HG02642 (cell line): ENCODE results near the gene TIPARP.
A peak's percentile ranks its signal among the peaks of the same experiment; 100 is the strongest.

ENCODE experiments used
- ATAC-seq: cut with Tn5 transposase; IDR thresholded peaks from one replicate; pipeline ENCODE4 v1.9.1; 2021; ENCODE audit warnings: mild to moderate bottlenecking; ENCODE audit not compliant: unreplicated experiment, poor library complexity

The TIPARP gene

DNA sequence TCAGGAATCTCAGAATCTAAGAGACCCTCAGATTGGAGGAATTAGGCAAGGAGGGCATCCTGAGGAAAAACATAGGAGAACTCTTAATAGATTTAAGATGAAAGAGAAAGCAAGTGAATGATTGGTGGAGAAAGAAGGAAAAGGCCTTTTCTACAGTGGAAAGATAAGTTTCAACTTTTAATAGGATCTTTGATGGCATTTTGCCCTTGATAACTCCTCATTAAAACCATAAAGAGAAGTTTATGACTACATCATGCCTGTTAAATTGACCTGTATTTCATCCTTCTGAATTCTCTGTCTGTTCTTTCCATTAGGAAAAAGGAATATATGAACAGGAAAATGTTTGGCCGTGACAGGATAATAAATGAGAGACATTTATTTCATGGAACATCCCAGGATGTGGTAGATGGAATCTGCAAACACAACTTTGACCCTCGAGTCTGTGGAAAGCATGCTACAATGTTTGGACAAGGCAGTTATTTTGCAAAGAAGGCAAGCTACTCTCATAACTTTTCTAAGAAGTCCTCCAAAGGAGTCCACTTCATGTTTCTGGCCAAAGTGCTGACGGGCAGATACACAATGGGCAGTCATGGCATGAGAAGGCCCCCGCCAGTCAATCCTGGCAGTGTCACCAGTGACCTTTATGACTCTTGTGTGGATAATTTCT, 30.1 kb downstream of the TIPARP start:
- no peak for ATAC-seq

DNA sequence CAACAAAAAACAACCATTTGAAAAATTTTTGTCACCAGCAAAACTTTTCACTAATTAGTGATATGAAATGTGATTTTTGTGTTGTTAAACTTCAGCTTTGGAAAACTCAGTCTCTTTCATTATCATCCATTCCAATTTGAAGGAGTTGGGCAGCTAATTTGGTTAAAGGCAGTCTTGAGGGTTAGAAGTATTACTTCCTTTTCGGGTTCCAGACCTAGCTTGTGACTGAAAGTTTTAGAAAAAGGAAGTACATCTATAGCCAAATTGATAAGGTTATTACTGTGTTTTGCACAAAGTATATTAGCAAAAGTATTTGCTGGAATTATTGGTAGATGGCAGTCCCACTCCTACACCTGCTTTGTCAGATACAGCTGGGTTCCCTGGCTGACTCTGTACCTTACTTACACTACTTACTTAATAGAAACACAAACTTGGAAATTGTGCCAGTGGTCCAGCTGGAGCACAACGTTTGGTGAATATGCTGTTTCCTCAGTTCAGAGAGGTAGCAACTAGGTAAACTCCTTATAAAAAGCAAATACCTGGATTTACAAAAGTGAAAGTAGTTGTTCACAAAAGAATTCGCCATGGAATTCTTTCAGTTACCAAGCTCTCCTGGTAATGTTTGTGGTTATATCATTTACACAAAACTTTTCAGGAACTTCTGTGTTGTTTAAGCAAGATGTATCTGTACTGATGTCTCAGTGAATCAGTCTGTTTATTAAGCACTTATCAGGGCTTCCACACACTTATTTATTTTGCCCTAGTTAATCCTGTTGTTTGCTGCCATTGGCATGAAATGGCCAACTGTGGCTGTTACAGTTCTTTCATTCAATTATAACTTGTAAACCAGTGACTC, 31.6 kb downstream of the TIPARP start:
- ATAC-seq: peak; percentile 61

DNA sequence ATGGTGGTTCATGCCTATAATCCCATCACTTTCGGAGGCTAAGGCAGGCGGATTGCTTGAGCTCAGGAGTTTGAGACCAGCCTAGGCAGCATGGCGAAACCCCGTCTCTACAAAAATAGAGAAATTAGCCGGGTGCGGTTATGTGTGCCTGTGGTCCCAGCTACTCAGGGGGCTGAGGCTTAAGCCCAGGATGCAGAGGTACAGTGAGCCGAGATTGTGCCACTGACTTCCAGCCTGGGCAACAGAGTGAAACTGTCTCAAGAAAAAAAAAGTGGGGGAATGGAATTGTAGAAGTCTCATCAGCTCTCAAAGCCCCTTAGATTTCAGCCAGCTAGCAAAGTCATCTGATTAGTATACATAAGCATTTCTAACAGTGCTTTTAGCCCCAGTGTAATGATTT, 33.2 kb downstream of the TIPARP start:
- no peak for ATAC-seq

DNA sequence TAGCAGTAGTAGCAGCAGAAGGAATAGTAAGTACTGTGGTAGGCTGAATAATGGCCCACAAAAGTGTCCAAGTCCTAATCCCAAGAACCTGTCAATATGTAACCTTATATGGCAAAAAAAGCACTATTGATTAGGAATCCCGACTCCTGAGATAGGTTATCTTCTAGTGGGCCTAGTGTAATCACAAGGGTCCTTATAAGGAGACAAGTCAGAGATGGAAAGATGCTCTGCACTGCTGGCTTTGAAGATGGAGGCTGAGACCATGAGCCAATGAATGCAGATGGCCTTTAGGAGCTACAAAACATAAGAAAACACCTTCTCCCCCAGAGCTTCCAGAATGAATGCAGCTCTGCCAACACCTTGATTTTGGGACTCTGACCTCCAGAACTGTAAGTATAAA, 36.0 kb downstream of the TIPARP start:
- ATAC-seq: no peak

DNA sequence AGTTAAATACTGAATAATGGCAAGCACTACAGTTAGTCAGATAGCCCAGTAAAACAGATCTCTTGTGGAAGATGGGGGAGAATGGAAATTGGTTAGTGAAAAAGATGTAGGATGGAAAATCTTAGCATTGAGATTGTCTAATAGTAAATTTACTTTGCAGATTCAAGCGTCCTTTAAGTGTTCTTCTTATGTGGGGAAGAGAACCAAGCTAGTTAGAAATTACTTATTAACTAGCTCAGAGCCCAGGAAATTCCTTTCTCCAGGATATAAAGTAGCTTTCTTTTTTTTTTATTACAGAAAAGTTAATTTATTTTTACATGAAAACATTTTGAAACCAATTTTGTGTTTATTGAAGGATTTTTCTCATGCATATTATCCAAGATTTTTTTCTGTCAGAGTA, 36.7 kb downstream of the TIPARP start:
- ATAC-seq: no peak

DNA sequence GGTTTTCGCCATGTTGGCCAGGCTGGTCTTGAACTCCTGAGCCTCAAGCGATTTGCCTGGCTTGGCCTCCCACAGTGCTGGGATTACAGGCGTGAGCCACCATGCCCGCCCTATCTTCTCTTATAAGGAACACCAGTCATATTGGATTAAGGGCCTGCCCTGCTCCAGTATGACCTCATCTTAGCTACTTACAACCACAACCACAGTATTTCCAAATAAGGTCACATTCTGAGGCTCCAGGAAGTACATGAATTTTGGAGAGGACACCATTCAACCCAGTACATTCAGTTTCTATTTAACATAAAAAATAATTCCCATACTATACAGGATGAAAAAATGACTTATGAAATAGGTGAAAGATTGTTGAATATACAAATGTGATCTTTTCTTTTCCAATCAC, 37.6 kb downstream of the TIPARP start:
- peak; percentile 76 for ATAC-seq

DNA sequence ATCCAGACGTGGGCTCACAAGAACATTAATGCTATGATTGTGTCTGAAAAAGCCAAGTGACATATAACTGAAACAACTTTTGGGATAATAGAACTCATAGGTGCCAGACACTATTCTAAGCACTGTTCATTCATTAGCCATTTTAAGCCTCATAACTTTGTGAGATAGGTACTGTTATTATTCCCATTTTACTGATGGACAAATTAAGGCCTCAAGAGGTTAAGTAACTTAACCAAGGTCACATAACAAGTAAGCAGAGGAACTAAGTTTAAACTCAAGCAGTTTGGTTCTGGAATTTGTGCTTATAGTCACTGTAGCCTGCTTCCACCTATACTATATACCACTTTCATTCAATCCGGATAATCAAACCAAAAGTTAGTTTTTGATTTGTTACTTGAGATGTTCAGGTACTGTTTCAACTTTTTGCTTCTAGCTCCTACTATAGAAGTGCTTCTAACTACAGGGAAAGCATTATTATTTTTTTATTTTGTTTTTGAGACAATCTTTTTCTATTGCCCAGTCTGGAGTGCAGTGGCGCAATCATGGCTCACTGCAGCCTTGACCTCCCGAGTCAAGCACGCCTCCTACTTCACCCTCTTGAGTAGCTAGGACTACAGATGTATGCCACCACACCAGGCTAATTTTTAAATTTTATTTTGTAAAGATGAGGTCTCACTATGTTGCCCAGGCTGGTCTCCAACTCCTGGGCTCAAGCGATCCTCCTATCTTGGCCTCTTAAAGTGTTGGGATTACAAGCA, 41.9 kb downstream of the TIPARP start:
- no peak for ATAC-seq

DNA sequence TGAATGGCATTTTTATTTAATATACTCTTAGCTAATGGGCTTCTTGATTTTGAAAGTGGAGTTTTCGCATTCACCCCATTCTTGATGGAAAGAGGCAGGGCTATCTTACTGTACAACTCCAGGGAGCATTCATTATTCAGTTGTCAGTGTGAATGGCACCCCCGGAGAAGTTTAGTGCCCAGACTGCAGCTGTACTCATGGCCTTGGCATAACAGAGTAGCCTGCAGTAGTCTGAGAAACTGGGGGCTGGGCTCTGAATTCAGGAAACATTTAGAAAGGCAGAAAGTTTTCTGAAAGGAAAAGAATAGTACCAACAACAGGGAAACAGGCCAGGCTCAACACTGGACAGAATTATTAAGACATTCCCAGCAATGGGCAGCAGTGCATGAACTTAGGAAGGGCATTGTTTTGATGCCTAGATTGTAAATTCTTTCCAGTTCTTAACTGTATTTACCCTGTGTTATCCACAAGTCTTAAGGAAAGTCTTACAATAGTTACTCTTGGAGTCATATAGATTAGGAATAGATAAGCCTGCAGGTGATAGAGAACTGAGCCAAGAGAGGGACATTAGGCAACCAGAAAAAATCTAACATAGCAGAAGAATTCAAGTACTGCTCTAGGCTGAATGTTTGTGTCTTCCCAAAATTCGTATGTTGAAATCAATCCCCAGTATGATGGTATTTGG, 44.4 kb downstream of the TIPARP start:
- no peak for ATAC-seq

DNA sequence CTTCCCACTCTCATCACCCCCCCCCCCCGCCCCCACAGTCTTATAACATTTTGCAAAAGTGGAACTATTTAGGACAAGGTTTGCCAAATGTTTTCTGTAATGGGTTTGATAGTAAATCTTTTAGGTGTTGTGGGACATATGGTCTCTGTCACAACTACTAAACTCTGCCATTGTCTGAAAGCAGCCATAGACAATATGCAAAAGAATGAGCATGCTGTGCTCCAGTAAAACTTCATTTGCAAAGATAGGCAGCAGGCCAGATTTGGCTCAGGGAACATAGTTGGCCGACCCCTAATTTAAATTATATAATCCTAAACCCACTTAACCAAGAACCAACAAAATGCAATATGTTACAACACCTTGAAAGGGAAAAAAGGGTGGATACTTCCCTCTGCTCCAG, 46.4 kb downstream of the TIPARP start:
- no peak for ATAC-seq

DNA sequence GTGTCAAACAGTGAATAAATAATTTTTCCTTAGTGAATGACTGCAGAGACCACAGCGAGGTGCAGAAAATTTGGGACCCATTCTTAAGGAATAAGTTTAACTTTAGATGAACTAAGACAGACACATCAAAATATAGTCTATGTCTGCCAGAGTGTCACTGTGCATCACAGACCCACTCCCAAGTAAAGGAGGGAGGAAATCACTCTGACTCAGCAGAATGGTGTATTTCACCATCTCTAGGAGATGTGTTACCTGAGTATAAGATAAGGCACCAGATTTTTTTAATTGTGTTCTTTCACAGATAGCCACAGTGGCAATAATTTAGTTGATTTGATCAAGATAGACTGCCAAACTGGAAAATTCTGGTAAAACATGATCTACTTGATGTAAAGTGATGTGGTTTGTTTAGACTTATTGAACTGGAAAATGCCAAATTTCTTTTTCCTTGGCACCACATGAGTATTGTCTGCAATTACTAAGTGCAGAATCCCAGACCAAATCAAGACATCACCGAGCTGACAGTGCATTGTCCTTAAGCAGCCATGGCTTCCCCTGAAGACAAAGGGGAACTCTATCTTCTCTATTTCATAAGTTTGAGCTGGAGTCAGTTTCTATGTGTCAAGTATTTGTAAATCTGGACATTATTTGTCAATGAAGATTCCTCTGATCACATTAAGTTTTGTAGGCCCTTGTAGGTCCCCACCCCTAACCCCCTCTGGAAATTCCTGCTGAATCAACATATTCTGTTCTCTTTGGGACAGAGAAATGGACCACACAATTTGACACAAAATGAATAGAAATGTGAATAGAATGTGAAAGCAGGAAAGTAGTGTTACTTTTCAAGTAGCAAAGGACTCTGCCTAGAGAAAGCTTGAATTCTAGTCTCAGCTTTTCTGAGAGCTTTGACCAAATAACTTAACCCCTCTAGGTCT, 47.6 kb downstream of the TIPARP start:
- no peak for ATAC-seq

DNA sequence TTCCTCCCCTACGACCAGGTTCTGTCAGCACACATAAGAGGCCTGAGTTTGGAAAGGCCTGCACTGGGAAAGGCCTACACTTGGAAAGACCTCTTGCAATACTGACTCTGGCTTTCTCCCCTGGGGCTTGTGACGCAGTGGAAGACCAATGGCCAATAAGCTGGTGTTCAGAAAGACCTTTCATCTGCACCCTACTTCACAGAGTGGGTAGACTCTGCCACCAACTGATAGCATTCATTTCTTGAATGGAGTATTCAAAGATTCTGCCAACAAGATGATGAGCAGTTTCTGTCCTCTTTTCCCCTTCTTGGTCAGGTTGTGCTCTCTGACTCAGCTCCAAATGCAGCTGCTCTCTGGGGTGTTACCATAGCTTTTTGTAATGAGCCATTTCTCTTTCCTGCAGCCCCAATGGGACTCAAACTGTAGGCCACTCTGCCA, 48.8 kb downstream of the TIPARP start:
- no peak for ATAC-seq

DNA sequence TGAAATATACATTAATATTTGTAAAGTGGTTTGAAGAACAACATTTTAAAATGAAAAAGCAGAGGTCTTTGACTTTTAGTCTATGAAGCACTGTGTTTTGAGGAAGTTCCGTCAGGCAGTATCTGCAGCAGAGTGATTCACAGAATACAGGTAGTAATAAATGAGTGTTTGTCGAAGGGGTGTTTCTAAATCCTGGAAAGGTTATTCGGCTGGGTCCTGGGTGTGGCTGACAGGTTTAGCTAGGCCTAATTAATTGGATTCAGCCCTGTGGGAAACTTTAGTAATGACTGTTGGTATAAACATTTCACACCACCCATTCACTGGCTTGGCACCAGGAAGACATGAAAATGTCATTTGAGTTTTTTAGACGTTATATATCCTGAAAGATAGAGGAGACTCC, 51.3 kb downstream of the TIPARP start:
- ATAC-seq: no peak

DNA sequence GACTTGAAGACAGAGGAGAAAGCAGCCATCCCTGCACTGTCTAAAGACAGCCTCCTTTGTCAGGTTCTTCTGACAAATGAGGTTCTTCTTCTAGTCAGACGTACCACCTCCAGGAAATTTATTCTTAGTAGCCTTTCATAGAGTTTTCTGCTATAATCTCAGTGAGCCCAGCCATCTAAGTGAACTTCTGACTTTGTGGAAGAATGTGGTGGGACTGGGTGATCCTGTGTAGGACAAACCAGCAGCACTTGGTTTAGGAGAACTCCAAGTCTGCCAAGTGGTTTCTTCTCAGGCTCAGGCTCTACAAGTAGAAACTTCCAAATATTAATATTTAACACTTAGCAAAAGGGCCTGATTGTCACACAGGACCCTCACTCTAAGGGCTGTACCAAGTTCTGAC, 52.1 kb downstream of the TIPARP start:
- no peak for ATAC-seq

DNA sequence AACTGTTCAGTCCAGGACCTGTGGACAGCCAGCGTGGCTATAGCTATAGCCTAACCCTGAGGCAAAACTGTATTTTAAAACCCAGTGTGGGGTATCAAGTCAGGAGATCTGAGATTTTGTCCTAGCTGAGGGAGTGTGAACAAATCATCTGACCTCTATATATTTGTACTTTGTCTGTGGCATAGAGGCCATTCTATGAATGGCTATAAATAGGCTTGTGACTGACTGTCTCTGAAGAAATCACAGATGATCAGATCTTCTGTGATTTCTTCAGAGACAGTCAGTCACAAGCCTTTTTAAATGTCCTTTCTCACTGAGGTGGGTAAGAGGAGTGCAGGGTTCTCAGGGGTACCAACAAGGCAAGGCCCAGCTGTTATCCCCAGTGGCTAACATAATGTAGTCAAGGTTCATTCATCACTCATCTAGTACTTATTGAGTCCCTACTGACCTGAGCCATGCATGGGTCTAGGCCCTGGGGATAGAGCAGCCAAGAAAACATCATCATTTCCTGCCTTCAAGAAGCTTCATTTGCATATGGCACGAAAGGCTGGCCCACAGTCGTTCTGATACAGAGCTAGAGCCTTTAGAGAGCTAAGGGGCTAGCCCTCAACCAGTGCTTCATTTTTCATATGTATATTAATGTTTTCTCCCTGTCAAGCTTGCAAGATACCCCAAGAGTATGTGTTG, 53.3 kb downstream of the TIPARP start:
- ATAC-seq: peak; percentile 90

DNA sequence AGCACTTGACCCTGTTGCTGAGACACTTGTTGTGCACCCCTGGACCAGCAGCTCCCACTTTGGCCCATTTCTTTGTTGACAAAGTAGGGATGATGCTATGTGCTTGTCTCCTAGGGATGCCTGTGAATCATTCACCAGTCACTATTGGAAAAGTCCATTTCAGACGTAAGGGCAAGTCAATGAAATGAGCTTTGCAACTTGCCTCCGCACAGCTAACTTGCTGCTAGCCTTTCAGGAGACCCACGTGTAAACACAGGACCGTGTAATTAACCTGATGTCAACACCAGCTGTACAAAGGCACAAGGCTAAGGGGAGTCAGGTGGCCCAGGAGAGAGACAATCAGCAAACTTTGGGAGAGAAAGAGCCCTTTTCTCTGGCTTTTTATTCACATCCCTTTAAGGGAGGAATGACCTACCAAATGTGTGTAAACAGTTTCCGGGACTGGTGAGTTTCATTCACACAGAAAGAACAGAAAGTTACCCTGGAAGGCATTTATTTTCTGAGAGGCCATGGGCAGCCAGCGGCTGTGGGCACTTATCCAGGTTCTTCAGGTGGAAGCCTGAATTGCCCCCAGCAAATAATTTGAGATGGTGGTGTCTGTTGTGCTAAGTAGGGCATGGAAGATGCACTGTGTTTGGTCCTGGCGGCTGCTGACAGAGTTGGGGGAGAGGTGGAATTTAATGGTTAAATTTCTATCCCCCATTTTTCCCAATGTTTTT, 54.0 kb downstream of the TIPARP start:
- ATAC-seq: no peak

DNA sequence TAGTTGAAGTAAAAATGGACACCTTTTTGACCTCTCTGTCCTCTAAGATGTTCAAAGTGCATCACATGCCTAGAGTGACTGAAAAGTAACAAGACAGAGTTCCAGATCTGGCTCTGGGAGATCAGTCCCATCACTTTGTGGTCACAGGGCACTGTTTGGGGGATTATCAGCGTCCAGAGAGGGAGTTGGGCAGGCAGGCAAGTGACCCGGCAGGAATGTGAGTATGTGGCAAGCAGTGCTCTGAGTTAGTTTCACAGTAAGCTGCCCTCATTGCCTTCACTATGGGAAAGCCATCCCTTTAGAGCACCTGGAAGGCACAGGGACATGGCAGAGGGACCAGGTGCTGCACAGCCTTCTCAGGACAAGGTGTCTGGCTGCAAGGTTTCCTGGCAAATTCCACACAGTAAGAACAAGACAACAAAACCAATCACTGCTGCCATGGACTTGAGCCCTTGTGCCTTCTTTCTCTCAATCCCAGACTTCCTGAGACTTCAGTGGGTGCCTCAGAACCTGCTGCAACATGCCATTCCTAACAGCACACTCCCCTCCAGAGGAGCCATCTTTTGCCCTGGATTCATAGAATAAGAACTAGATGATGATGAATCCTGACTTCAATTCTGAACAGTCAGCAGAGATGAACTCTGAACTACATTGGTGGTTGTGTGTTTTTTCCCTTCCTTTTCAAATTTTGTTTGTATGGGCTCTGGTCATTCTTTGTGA, 55.2 kb downstream of the TIPARP start:
- no peak for ATAC-seq

DNA sequence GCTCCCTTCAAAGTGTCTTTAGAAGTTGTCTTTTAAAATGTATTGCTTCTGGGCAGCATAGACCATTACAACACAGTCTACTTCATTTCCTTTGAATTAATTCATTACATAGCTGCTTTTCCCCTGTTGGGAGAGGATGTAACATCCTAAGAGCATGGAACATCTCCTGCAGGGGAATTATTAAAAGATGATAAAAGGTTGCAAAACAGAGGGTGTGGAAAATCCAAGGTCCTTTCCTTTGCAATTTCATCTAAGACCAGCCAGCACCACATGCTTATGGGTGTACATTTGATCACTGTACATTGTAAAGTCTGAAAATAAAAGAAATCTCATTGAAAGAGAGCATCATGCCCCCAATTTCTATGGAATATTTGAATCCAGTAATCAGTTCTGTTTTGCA, 57.4 kb downstream of the TIPARP start:
- ATAC-seq: no peak

DNA sequence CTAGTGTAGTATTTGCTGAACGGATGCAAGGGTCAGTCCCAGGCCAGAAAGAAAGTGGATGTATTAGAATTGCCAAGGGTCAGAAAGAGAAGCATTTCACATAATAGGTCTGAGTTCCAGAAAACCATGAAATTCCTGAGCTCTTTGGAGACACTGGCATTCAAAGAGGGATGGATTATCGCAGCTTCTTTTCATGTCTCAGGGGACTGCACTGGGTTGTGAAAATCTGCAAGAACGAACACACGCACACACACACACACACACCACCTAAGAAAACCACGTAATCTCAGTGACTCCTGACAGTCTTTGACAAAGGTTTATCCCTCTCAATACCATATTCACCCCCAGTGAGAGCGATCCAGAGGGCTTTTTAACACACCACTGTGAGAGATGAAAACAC, 57.9 kb downstream of the TIPARP start:
- ATAC-seq: no peak
